WERI-Rb-1 (cell line): ENCODE data around the gene NDUFAF3.

Experiments used
- DNase-seq: peaks from one replicate; pipeline ENCODE4 v3.0.0-alpha.2; 2020
- H3K27ac ChIP-seq: fragments of 250-450 bp; sonication (Bioruptor Pico); 2 replicates; pipeline ENCODE4 v1.5.1; 2020; ENCODE audit warnings: mild to moderate bottlenecking, moderate library complexity
- H3K27me3 ChIP-seq: fragments of 250-450 bp; sonication (Bioruptor Pico); 2 replicates; pipeline ENCODE4 v1.5.1; 2021; ENCODE audit warnings: mild to moderate bottlenecking, low read depth, moderate library complexity; ENCODE audit not compliant: insufficient read depth, severe bottlenecking
- H3K36me3 ChIP-seq: fragments of 250-450 bp; sonication (Bioruptor Pico); 2 replicates; pipeline ENCODE4 v1.5.1; 2020; ENCODE audit warnings: mild to moderate bottlenecking, moderate library complexity
- H3K4me3 ChIP-seq: 2 replicates; pipeline ENCODE4 v1.5.1; 2011; ENCODE audit warnings: low read depth, mild to moderate bottlenecking, control low read depth, low read length
- H3K9me3 ChIP-seq: fragments of 250-450 bp; sonication (Bioruptor Pico); 2 replicates; pipeline ENCODE4 v1.5.1; 2021; ENCODE audit warnings: mild to moderate bottlenecking, moderate library complexity; ENCODE audit not compliant: severe bottlenecking
- TF ChIP-seq, protein P1 (sequence below): IDR thresholded peaks from 2 replicates; pipeline ENCODE4 v1.5.1; 2011; ENCODE audit warnings: low read depth, mild to moderate bottlenecking, control low read depth, inconsistent platforms, low read length

NDUFAF3 gene

DNA sequence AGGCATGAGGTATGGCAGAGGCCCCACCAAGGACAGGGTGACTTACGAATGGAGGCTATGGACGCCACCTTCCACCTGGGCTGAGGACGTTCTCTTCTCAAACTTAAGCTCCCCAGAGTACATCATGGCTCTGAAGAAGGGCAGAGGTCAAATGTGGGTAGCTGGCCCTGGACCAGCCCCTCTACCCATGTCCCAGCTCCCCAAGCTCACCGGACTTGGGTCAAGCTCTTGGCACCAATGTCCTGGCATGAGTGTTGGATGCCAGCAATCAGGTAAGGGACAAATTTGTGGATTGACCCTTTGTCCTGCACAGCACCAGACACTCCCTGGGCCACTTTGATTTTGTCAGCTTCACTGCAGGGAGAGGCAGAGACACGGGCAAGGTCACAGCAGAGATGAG is 2.5 kb downstream of the NDUFAF3 start:
- no peaks in the 10 kb centered on the region for H3K9me3 ChIP-seq
- no peak overlapping the region for H3K4me3 ChIP-seq
- no peaks in the 10 kb centered on the region for H3K27me3 ChIP-seq
- H3K36me3 ChIP-seq, result peaks cover 56% of the 10 kb centered on the region
- H3K27ac ChIP-seq, result no peak overlapping the region
- TF ChIP-seq, protein P1, sequence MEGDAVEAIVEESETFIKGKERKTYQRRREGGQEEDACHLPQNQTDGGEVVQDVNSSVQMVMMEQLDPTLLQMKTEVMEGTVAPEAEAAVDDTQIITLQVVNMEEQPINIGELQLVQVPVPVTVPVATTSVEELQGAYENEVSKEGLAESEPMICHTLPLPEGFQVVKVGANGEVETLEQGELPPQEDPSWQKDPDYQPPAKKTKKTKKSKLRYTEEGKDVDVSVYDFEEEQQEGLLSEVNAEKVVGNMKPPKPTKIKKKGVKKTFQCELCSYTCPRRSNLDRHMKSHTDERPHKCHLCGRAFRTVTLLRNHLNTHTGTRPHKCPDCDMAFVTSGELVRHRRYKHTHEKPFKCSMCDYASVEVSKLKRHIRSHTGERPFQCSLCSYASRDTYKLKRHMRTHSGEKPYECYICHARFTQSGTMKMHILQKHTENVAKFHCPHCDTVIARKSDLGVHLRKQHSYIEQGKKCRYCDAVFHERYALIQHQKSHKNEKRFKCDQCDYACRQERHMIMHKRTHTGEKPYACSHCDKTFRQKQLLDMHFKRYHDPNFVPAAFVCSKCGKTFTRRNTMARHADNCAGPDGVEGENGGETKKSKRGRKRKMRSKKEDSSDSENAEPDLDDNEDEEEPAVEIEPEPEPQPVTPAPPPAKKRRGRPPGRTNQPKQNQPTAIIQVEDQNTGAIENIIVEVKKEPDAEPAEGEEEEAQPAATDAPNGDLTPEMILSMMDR, result no peak
- no peak for DNase-seq

DNA sequence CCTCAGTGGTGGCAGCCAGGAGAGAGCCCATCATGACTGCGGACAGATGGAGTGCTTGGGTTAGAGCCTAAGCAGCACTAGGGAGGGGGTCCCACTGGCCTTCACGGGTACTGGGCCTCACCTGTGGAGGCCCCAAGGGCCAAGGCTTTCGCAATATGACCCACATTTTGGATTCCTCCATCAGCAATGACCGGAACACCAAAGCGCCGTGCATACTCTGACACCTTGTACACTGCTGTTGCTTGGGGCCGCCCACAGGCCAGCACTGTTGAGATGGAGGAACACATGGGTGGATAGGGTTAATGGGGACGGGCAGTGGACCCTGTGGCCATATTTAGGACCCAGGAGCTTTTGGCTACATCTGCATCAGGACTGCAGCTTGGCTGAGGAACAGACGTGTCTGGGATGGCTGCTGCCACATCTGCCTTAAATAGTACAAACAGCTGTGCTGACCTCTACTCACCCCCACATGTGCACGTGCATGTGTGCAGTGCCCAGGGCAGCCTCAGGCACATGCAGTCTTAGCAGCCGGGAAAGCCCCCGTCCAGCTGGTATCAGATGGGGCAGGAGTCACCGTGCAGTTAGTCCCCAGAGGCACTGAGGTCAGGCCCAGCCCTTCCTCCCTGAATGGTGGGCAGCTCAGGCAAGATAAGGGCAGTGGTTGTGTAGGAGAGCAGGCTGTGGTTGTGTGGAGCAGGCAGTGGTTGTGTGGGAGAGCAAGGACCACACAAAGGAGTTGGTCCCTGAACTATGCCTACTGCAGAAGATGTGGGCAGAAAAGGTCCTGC is 3.3 kb downstream of the NDUFAF3 start:
- no peak for DNase-seq
- H3K27ac ChIP-seq, result no peak overlapping the region
- no peaks in the 10 kb centered on the region for H3K9me3 ChIP-seq
- TF ChIP-seq, protein P1, result no peak
- peaks cover 62% of the 10 kb centered on the region for H3K36me3 ChIP-seq
- H3K4me3 ChIP-seq, result no peak overlapping the region
- H3K27me3 ChIP-seq, result no peaks in the 10 kb centered on the region

DNA sequence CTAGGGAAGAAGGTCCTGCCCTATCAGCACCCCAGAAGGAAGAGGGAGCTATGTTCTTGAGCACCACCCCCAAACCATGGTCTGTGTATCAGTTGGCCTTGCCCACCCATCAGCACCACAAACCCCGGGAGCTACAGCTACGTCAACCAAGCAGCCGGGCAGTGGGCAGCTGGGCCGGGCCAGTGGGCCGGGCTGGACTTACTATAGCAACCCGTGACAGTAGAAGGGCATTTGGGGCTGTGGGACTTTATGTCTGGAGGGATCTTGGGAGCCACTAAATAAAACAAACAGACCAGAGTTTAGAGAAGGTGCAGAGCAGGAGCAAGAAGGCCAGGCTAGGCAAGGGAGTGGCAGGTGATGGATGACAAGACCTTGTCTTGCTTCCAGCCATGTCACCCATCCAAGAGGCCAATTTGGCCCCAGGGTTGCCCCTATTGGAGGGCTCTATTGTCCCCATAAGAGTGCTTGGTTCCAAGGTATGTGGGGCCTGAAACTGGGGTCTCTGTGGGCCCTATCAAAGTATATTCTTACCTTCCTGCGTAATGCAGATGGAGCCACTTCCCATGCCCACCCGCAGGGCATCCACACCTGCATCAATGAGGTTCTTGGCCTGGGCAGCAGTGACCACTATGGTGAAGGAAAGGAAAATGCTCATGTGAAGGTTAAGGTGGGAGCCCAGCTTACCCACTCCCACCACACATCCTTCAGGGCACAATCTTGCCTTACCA is 4.0 kb downstream of the NDUFAF3 start:
- Histone ChIP-seq H3K36me3 (peaks cover 67% of the 10 kb centered on the region), H3K27me3 (no peaks in the 10 kb centered on the region), H3K27ac (no peak overlapping the region), H3K4me3 (no peak overlapping the region), H3K9me3 (no peaks in the 10 kb centered on the region)
- TF ChIP-seq, protein P1, result no peak
- DNase-seq, result no peak

DNA sequence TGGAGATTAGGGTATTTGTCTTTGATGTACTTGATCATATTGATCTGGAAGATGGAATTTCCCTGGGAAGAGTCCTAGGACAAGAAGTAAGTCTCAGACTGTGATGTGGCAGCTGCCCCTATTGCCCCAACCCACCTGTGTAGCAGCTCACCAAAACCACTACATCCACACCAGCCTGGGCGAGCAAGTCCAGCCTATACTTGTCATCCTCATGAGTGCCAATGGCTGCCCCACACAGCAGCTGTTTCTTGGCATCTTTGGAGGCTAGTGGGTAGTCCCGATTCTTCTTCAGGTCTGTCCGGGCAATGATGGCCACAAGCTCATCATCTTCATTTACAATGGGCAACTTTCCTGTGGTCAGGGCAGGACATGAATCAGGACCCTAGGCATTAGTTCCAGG is 4.6 kb downstream of the NDUFAF3 start:
- H3K36me3 ChIP-seq, result peaks cover 72% of the 10 kb centered on the region
- no peaks in the 10 kb centered on the region for H3K27me3 ChIP-seq

DNA sequence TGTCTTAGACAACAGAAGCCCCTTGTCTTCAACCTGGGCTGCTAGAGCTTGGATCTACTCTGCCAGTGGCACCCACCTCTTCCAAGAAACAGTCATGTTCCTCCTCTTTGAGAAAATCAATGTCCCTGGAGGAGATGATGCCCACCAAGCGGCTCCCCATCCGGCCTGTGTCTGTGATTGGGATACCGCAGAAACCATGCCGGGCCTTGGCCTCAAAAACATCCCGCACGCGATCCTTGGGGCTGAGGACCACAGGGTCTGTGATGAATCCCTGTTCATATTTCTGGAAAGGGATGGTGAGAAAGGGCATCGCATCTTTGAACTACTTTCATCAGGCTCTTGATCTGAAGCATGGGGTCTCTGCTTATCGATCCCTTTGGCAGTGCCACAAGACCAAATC is 5.7 kb downstream of the NDUFAF3 start:
- Histone ChIP-seq H3K27me3 (no peaks in the 10 kb centered on the region), H3K36me3 (peaks cover 83% of the 10 kb centered on the region), H3K27ac (no peak overlapping the region; the same call in 1 of the 2 replicates), H3K4me3 (no peak overlapping the region), H3K9me3 (no peaks in the 10 kb centered on the region)
- no peak for DNase-seq
- TF ChIP-seq, protein P1, result no peak

More for the DNA sequence above, 4.6 kb downstream of the NDUFAF3 start:
- H3K27ac ChIP-seq, result no peak overlapping the region
- no peaks in the 10 kb centered on the region for H3K9me3 ChIP-seq
- no peak overlapping the region for H3K4me3 ChIP-seq
- no peak for DNase-seq
- TF ChIP-seq, protein P1, result no peak
